GM18511 (cell line): ENCODE measurements around the gene SPEF1.
A peak's percentile ranks its signal among the peaks of the same experiment; 100 is the strongest.
"Not testable (repeated sequence)": the region's sequence is repeated elsewhere in the genome, so short reads cannot be mapped to it uniquely, and the experiment has no call there.

ENCODE experiments used
- ATAC-seq: cut with Tn5 transposase; IDR thresholded peaks from one replicate; pipeline ENCODE4 v1.9.1; 2021; ENCODE audit warnings: mild to moderate bottlenecking, moderate library complexity; ENCODE audit not compliant: unreplicated experiment

Gene SPEF1

GRCh38 chr20:3781153-3781910 lies at the start of gene SPEF1:
Gene SPEF1 (minus strand): TSS chr20:3781448. CDS start chr20:3781287, 161 bp downstream.
- peak; percentile 60 for ATAC-seq

GRCh38 chr20:3829891-3830290 lies 48.6 kb upstream of the SPEF1 start:
- ATAC-seq: not testable (repeated sequence)

- no peak for ATAC-seq
Measured at GRCh38 chr20:3828798-3829197, 47.5 kb upstream of the SPEF1 start.

- no peak for ATAC-seq
Measured at GRCh38 chr20:3826420-3826819, 45.2 kb upstream of the SPEF1 start.

GRCh38 chr20:3825526-3825925 lies 44.3 kb upstream of the SPEF1 start:
- no peak for ATAC-seq

- ATAC-seq: no peak
Measured at GRCh38 chr20:3823881-3824280, 42.6 kb upstream of the SPEF1 start.

GRCh38 chr20:3821996-3822395 lies 40.7 kb upstream of the SPEF1 start:
- ATAC-seq: no peak

- ATAC-seq: no peak
Measured at GRCh38 chr20:3820901-3821727, 39.9 kb upstream of the SPEF1 start.

- ATAC-seq: peak; percentile 84
Measured at GRCh38 chr20:3820048-3820900, 39.0 kb upstream of the SPEF1 start, which contains the start of gene AP5S1. Gene AP5S1 (plus strand): TSS chr20:3820547. CDS start chr20:3822118, 1,571 bp downstream.

- ATAC-seq: no peak
Measured at GRCh38 chr20:3819411-3820047, 38.3 kb upstream of the SPEF1 start.

- ATAC-seq: no peak
Measured at GRCh38 chr20:3818155-3819151, 37.2 kb upstream of the SPEF1 start.

- ATAC-seq: no peak
Measured at GRCh38 chr20:3815703-3816315, 34.6 kb upstream of the SPEF1 start.

GRCh38 chr20:3814928-3815495 lies 33.8 kb upstream of the SPEF1 start:
- ATAC-seq: no peak

- no peak for ATAC-seq
Measured at GRCh38 chr20:3813848-3814581, 32.8 kb upstream of the SPEF1 start.

- ATAC-seq: no peak
Measured at GRCh38 chr20:3812975-3813847, 32.0 kb upstream of the SPEF1 start.

GRCh38 chr20:3812259-3812681 lies 31.0 kb upstream of the SPEF1 start:
- no peak for ATAC-seq
